Astrocyte of the spinal cord (primary cell): ENCODE data around the gene CAMSAP3.

Source experiments
- DNase-seq: peaks from one replicate; pipeline ENCODE4 v3.0.0; 2011; ENCODE audit warnings: low read depth, low spot score
- H3K4me3 ChIP-seq: 2 replicates; pipeline ENCODE4 v1.5.1; 2011; ENCODE audit warnings: low read depth, mild to moderate bottlenecking, low read length, moderate library complexity
- in situ Hi-C: cut with HindIII; loops from 2 replicates; pipeline ENCODE4 v1.10.0; 2017; ENCODE audit warnings: low sequenced_read_pairs
- TF ChIP-seq, protein P1 (sequence below): IDR thresholded peaks from 2 replicates; pipeline ENCODE4 v1.5.1; 2012; ENCODE audit warnings: low read depth, mild to moderate bottlenecking, low read length, inconsistent platforms

Gene CAMSAP3

DNA sequence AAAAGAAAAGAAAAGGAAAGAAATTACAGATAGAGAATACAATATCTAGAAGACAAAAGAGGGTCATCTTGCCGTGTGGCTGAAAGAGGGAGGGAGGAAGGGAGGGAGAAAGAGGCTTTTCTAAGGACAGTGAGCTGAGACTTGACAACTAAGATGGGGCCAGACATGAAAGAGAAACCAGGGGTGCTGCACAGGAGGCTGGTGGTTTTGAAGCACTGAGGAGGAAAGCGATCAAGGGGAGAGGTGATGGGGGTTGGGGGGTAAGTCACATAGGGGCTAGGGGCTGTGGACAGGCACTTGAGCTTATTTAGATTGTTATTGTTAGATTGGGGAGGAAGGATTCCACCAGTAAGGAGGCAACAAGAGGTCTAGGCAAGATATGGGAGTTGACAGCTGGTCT lies 42.9 kb upstream of the CAMSAP3 start:
- in situ Hi-C loops, result no loop called here
- TF ChIP-seq, protein P1, sequence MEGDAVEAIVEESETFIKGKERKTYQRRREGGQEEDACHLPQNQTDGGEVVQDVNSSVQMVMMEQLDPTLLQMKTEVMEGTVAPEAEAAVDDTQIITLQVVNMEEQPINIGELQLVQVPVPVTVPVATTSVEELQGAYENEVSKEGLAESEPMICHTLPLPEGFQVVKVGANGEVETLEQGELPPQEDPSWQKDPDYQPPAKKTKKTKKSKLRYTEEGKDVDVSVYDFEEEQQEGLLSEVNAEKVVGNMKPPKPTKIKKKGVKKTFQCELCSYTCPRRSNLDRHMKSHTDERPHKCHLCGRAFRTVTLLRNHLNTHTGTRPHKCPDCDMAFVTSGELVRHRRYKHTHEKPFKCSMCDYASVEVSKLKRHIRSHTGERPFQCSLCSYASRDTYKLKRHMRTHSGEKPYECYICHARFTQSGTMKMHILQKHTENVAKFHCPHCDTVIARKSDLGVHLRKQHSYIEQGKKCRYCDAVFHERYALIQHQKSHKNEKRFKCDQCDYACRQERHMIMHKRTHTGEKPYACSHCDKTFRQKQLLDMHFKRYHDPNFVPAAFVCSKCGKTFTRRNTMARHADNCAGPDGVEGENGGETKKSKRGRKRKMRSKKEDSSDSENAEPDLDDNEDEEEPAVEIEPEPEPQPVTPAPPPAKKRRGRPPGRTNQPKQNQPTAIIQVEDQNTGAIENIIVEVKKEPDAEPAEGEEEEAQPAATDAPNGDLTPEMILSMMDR, result no peak
- no peak for DNase-seq
- no peak overlapping the region for H3K4me3 ChIP-seq

DNA sequence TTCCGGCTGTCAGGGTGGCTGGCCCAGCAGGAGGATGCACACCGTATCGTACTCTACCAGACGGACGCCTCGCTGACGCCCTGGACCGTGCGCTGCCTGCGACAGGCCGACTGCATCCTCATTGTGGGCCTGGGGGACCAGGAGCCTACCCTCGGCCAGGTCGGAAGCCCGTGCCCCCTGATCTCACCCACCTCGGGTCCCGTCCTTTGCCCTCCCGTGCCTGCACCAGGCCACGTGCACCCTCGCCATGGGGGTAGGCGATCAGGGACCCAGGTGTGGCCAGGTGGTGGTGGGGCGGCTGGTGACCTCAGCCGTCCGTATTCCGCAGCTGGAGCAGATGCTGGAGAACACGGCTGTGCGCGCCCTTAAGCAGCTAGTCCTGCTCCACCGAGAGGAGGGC lies 41.1 kb upstream of the CAMSAP3 start:
- no peak for DNase-seq
- no peak overlapping the region for H3K4me3 ChIP-seq
- in situ Hi-C loops, result no loop called here
- TF ChIP-seq, protein P1, result no peak

DNA sequence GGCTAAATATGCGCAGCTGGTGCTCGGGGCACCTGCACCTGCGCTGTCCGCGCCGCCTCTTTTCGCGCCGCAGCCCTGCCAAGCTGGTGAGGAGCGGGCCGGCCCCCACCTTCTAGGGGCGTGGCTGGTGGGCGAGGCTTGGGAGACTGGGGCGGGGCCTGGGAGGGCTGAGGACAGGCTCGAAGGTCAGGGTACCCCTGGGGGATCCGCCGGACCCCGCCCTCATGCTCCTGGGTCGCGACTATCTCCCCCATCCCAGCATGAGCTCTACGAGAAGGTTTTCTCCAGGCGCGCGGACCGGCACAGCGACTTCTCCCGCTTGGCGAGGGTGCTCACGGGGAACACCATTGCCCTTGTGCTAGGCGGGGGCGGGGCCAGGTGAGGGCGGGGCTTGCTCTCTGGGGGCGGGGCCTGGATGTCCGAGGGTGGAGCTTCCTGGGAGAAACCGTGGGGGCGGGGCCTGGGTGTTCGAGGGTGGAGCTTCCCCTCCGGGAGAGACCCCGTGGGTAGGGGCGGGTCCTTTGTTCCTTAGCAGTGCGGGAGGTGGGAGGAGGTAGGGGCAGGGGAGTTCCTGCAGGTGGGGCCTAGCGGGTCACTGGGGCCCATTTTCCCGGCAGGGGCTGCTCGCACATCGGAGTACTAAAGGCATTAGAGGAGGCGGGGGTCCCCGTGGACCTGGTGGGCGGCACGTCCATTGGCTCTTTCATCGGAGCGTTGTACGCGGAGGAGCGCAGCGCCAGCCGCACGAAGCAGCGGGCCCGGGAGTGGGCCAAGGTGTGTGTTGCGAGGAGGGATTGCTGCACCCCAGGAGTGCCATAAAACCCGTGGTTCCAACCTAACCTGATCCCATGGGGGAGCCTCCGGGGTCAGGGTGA lies 40.4 kb upstream of the CAMSAP3 start:
- H3K4me3 ChIP-seq, result no peak overlapping the region
- in situ Hi-C loops, result no loop called here
- DNase-seq, result no peak
- TF ChIP-seq, protein P1, result no peak

DNA sequence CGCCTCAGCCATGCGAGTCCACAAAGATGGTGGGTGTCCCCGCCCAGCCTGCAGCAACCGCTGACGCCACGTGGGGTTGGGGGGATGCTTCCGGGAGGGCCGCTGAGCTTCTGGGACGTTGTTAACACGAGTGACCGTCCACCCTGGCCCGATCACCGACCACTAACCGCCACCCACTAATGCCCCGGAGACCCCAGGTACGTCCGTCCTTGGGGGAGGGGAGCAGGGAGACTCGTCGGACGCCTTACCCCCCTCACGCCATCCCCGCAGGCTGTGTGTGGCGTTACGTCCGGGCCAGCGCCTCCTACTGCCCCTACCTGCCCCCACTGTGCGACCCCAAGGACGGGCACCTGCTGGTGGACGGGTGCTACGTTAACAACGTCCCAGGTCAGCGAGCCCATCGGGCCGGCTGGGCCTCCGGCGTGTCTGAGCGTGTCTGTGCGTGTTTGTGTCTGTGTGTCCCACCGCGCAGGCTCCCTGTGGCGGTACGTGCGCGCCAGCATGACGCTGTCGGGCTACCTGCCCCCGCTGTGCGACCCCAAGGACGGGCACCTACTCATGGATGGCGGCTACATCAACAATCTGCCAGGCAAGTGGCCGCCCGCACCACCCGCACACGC lies 38.9 kb upstream of the CAMSAP3 start:
- TF ChIP-seq, protein P1, result no peak
- no peak for DNase-seq
- in situ Hi-C loops, result no loop called here
- no peak overlapping the region for H3K4me3 ChIP-seq

DNA sequence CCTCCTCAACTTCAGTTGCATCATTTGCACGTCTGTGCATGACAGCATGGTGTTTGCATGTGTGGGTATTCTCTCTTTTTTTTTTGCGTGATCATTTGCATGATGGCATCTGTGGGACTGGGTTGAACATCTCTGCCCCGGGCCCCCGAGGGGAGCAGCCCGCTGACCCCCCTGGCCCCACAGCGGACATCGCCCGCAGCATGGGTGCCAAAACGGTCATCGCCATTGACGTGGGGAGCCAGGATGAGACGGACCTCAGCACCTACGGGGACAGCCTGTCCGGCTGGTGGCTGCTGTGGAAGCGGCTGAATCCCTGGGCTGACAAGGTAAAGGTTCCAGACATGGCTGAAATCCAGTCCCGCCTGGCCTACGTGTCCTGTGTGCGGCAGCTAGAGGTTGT lies 37.0 kb upstream of the CAMSAP3 start:
- no peak overlapping the region for H3K4me3 ChIP-seq
- no peak for DNase-seq
- in situ Hi-C loops, result no loop called here
- TF ChIP-seq, protein P1, result no peak

DNA sequence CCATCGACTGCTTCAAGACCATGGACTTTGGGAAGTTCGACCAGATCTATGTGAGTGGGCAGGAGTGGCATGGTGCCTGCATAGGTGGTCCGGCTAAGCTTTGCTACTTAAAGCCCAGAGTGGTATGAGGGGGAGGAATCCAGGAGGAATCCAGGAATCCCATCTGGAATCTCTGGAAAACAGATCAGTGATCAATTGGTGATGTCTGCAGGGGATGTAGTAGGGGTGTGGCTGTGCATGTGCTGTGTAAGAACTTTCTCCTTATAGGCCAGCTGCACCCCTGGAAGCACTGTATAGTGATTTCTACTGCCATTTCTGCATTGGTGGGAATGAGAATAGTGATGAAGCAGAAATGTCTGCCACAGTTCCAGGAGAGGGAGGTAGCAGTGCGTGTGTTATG lies 36.6 kb upstream of the CAMSAP3 start:
- TF ChIP-seq, protein P1, result no peak
- in situ Hi-C loops, result no loop called here
- no peak overlapping the region for H3K4me3 ChIP-seq
- DNase-seq, result no peak
